Activated CD4-positive, alpha-beta T cell treated with anti-CD3 and anti-CD28 coated beads for 48 hours (primary cell): ENCODE results near the gene CHST6.
"Not testable (repeated sequence)": the region's sequence is repeated elsewhere in the genome, so short reads cannot be mapped to it uniquely, and the experiment has no call there.

Experiments
- DNase-seq: peaks from one replicate; pipeline ENCODE4 v3.0.0-alpha.2; 2020

The CHST6 gene

GRCh38 chr16:75502916-75503605 lies 7.8 kb upstream of the CHST6 start:
- DNase-seq, result no peak

GRCh38 chr16:75501820-75502219 lies 6.6 kb upstream of the CHST6 start:
- not testable (repeated sequence) for DNase-seq

DNA sequence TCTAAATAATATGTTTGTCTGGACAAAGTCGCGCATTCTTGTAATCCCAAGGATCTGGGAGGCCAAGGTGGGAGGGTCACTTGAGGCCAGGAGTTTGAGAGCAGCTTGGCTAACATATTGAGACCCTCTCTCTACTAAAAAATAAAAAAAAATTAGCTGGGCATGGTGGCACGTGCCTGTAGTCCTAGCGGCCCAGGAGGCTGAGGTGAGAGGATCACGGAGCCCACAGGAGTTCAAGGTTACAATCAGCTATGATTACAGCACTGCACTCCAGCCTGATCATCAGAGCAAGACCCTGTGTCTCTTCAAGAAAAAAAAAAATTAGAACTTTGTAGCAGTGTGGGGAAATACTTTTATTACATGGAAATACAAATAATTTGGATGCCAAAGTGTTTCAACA lies 6.1 kb upstream of the CHST6 start:
- no peak for DNase-seq

- DNase-seq, result not testable (repeated sequence)
Measured at GRCh38 chr16:75498605-75499322, 3.5 kb upstream of the CHST6 start.

- no peak for DNase-seq
Measured at GRCh38 chr16:75497558-75497957, 2.3 kb upstream of the CHST6 start.

GRCh38 chr16:75494661-75495075 lies 573 bp downstream of the CHST6 start:
- no peak for DNase-seq

DNA sequence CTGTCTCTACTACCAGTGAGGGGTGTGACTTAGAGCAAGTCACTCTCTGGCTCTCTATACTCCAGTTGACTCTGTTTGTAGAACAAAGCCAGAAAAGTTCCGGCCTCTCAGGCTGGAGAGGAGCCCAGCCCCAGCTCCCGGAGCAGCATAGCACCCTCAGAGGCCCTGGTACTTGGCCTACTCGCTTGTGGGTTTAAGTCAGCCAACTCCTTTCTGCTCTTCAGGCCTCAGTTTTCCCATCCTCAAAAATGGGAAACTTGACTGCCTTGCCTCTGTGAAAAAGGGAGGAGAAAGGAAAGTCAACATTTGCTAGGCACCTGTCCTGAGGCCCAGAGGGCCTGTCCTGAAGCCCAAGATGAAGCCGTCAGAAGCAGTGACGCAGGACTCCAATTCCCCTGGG lies 1.1 kb downstream of the CHST6 start:
- DNase-seq, result no peak

DNA sequence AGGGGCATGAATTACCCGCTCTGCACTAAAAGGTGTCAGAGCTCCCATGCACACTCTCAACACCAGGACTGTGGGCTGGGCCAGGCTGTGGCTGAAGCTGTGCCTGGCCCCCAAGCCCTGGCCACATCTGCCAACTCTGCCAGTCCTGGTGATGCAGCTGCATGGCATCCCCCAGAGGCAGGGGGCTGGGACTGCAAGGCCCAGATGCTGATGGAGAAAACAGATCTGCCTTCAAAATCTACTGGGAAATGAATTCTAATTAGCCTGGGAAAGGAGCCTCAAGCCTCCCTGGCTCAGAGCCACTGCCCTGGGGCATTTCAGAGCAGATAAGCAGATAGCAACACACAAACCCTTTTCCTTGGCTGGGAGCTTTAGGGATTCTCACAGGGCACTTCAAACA lies 3.4 kb downstream of the CHST6 start:
- no peak for DNase-seq

DNA sequence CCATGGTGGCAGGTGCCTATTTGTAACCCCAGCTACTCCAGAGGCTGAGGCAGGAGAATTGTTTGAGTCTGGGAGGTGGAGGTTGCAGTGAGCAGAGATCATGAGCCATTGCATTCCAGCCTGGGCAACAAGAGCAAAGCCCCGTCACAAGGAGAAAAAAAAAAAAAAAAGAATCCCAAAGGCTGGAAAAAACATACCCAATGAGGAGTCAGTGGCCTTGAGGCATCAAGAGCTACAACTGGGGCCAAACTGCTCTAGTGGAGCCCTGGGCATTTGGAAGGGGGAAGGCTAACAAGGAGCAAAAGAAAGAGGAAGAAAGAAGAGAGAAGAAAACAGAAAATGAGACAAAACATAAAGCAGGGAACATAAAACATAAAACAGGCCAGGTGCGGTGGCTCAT lies 6.9 kb downstream of the CHST6 start:
- no peak for DNase-seq

DNA sequence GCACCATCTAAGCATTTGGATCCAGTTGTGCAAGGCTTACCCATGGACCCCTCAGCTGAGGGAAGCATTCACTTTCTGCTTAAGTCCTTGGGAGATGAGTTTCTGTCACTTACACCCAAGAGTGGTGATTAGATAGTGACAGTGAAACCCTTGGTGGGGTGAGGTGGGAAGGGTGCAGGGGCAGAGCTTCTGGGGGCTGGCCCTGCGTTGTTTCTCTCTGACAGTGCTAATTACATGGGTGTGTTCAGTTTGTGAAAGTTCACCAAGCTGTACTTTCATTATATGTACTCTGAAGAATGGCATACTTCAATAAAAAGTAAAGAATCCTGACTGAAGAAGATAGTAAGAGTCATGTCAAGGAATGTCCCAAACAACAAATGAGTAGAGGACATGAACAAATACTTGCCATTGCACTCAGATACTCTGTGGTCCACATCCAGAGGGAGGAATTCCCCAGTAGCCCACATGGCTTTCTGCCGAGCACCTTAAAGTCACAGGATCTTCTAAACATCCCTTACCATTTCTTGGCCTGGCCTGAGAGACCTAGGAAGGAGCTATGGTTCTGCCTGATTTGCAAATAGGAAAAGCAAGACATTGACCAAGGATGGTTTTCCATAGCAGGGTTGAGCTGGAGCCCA lies 8.4 kb downstream of the CHST6 start:
- no peak for DNase-seq

GRCh38 chr16:75486014-75486675 lies 9.1 kb downstream of the CHST6 start:
- DNase-seq, result no peak

DNA sequence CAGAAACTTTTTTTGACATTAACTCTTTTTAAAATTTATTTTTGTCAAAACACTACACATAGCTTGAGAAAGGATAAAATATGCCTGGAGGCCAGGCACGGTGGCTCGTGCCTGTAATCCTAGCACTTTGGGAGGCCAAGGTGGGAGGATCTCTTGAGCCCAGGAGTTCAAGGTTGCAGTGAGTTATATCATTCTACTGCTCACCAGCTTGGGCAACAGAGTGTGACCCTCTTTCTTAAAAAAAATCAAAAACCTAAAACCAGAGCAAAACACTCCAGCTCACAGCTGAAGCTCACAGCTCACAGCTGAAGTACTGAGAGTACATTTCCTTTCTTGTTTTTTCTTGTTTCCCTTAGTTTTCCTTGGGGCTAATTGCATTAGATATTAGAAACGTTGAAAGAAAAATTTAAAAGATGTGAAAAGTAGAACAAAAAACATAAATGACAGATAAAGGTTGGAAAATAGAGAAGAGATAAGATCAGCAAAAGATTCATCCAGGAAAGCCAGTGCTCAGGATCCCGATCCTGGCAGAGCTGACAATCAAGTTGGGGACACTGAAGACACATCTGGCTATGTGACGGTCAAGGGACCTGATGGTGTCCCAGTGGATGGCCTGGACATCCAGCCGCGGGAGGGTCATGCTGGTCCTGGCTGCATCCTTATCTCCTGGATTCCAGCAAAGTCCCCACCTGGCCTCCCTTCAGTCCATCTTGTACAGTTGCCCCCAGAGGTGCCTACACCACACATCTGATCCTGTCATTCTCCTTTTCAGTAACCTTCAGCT lies 9.8 kb downstream of the CHST6 start:
- no peak for DNase-seq

DNA sequence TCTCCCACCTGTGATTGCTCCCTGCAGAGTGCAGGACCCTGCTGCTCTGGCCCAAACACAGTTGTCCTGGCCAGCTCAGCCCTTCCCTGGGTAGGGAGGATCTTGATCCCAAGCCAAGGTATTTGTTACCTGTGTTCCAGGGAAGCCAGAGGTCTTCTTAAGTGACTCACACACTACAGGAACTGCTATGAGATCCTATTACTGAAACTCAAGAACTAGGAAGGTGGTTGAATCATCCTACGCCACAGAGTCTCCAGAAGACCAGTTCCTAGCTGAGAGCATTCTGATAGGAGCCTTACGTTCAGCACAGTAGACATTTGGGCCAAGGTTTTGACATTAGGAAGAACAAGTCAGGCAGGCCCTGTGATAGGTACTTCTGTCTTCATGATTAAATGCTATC lies 12.0 kb downstream of the CHST6 start:
- DNase-seq, result no peak

DNA sequence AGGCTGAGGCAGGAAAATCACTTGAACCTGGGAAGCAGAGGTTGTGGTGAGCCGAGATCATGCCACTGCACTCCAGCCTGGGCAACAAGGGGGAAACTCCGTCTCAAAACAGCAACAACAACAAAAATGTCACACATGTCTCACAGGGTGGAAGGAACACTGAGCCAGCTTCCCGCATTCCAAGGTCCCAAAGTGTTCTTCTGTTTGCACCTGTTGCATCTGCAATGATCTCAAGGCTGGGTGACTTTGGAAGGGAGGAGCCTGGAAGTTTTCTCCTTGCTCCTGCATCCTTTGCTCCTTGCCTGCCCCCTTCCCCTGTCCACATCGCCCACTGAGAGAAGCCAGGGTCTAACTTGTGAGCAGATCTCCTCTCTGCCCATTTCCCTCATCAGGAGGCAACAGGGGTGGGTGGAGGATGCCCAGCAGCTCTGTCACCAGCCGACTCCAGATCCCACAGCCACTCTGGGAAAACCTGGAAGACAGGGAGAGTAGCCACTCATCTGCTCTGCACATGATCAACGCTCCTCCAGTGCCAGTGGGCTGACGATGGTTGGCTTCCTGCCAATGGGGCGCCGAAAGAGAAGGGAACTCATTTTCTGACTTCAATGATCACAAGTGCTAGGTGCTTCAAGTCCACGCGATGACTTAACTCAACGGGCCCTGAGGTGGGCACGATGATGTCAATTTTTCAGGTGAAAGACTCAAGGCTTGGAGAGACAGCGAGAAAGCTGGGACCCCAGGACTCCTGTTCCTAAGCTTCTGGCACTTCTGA lies 12.6 kb downstream of the CHST6 start:
- DNase-seq, result no peak

- DNase-seq, result no peak
Measured at GRCh38 chr16:75481475-75481874, 13.8 kb downstream of the CHST6 start.

DNA sequence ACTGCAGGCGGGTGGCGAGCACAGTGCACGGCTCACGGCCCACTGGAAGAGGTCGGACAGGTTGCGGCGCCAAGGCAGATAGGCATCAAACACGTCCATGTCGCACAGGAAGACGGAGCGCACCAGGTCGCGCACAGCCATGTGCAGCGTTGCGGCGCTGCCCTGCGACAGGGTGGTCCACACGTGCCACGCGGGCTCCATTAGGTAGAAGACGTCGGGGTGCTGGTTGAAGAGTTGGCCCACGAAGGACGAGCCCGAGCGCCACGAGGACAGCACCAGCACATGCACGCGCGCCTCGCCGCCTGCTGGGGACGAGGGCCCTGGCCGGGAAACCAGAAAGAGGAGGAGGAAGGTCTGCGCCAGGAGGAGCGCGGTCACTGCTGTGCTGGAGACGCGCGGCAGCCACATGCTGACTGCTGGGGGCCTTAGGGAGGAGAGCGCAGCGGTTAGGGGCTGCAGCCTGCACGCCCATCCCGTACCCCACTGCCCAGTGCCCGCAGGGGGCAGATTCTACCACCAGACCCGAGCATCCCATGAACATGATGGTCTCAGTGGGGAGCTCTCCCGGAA lies 15.7 kb downstream of the CHST6 start:
- no peak for DNase-seq

GRCh38 chr16:75478480-75479345 lies 16.5 kb downstream of the CHST6 start:
- no peak for DNase-seq

DNA sequence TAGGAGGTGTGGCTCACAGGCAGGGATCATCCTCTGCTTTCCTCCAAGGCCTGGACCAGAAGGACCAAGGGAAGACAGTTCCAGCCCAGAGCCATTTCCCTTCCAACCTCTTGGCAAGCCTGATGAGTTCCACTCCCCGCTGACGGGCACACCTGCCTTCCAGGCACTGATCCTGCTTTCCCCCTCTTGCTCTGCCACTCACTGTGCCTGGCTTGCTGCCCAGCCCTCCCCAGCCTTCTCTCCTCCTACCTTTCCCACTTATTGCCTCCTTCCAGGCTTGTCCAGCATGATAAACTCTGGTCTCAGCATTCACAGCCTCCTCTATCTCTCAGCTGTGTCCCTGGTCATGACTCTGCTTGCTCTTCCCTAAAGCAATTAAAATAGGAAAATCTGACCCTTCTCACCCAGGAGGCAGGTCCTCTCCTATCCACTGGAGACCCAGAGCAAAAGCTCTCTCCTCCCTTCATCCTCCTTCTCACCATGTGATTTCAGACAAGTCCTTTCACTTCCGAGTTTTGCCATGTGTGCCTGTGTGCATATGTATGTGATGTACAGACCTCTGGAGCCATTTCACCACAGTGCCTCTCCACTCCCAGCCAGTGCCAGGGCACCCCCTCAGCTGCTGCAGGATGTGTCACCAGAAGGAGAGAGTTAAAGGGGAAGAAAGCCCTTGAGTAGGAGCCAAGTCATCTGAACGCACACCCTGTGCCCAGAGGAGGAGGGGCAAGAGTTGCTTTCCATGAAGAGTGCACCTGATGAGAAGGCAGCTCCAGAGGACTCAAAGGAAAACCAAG lies 17.4 kb downstream of the CHST6 start:
- no peak for DNase-seq

DNA sequence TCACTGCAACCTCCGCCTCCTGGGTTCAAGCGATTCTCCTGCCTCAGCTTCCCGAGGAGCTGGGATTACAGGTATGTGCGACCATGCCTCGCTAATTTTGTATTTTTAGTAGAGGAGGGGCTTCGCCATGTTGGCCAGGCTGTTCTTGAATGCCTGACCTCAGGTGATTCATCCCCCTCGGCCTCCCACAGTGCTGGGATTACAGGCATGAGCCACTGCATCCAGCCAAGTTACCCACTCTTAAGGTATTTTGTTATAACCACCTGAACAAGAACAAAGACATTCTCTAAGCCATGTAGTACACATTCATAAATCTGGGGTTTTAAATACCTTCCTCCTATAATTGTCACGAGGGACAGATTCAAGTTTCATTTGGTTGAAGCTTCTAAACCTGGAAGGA lies 18.4 kb downstream of the CHST6 start:
- DNase-seq, result no peak

- no peak for DNase-seq
Measured at GRCh38 chr16:75475420-75475847, 19.8 kb downstream of the CHST6 start.
